Esophagus squamous epithelium (tissue), 4 donors: ENCODE data around the gene PGAP6.

Experiments used
- POLR2A ChIP-seq, 4 donors: fragments of 450-650 bp; IDR thresholded peaks; one replicate each; pipeline ENCODE4 v1.6.1; 2017; ENCODE audit warnings: antibody characterized with exemption in 4 of 4, mild to moderate bottlenecking in 4 of 4, moderate library complexity in 3 of 4
- TF ChIP-seq, protein P1 (sequence below), 6 experiments: fragments of 450-650 bp in 4 of 6; fragments of 200-600 bp in 2 of 6; sonication (generic) in 2 of 6; IDR thresholded peaks; one replicate each; pipeline ENCODE4 v1.5.1; 2016 to 2019; ENCODE audit warnings: antibody characterized with exemption in 6 of 6, mild to moderate bottlenecking in 4 of 6, moderate library complexity in 4 of 6

DNA sequence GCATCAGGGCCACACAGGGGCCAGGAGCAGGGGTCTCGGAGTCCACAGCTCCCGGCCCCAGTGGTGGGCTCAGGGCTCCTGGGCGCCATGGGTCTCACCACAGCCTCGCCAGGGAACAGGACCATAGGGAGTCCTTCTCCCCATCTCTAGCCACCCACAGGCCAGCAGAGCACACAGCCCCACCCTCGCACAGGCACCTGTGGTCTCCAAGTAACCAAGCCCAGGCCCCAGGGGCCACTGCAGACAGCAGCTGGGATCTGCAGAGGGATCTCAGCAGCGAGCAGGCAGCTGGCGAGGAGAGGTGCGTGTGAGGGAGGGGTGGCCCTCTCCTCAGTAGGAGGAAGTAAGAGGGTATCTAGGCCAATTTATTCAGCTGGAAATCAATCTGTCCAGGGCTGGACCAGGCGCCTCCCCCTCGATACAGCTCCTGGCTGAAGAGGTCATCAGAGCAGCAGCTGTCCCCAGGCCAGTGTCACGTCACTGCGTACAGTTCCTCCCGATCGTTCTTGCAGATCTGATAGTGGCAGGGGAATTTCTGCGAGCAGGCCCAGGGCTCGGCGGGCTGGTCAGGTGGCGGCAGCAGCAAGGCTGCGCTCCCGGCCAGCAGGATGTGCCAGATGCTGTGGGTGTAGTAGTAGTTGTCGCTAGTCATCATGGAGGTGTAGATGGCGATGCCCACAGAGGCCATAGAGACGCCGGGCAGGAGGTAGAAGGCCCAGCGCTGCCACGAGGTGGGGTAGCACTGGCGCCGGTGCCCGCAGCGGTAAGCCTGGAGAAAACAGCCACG, 10.1 kb downstream of the PGAP6 start:
- TF ChIP-seq, protein P1, sequence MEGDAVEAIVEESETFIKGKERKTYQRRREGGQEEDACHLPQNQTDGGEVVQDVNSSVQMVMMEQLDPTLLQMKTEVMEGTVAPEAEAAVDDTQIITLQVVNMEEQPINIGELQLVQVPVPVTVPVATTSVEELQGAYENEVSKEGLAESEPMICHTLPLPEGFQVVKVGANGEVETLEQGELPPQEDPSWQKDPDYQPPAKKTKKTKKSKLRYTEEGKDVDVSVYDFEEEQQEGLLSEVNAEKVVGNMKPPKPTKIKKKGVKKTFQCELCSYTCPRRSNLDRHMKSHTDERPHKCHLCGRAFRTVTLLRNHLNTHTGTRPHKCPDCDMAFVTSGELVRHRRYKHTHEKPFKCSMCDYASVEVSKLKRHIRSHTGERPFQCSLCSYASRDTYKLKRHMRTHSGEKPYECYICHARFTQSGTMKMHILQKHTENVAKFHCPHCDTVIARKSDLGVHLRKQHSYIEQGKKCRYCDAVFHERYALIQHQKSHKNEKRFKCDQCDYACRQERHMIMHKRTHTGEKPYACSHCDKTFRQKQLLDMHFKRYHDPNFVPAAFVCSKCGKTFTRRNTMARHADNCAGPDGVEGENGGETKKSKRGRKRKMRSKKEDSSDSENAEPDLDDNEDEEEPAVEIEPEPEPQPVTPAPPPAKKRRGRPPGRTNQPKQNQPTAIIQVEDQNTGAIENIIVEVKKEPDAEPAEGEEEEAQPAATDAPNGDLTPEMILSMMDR (IDR thresholded peaks at IDR 0.05), result no peak
- TF ChIP-seq POLR2A (IDR thresholded peaks at IDR 0.05), result no peak
